Limb (tissue), 2 donors: ENCODE data around the gene MSH3.
"Not testable (repeated sequence)": the region's sequence is repeated elsewhere in the genome, so short reads cannot be mapped to it uniquely, and the experiment has no call there.

Experiments
- DNase-seq, 2 donors: peaks; one replicate each; pipeline ENCODE4 v3.0.0-alpha.2; 2016; ENCODE audit errors: extremely low spot score in 2 of 2

The MSH3 gene

GRCh38 chr5:80852331-80853245 lies 198.1 kb downstream of the MSH3 start:
- DNase-seq = no peak

- no peak for DNase-seq
Observed at GRCh38 chr5:80853413-80853812, 199.0 kb downstream of the MSH3 start.

GRCh38 chr5:80854583-80854982 lies 200.1 kb downstream of the MSH3 start:
- DNase-seq = no peak

- DNase-seq = no peak
Observed at GRCh38 chr5:80860924-80861613, 206.6 kb downstream of the MSH3 start.

GRCh38 chr5:80863708-80864107 lies 209.3 kb downstream of the MSH3 start:
- DNase-seq = no peak

GRCh38 chr5:80864109-80864508 lies 209.7 kb downstream of the MSH3 start:
- DNase-seq = no peak

GRCh38 chr5:80864706-80865435 lies 210.4 kb downstream of the MSH3 start:
- no peak for DNase-seq

- DNase-seq = no peak
Observed at GRCh38 chr5:80865551-80865950, 211.1 kb downstream of the MSH3 start.

GRCh38 chr5:80866371-80866770 lies 211.9 kb downstream of the MSH3 start:
- no peak for DNase-seq

GRCh38 chr5:80867233-80867632 lies 212.8 kb downstream of the MSH3 start:
- DNase-seq = no peak

GRCh38 chr5:80870442-80870841 lies 216.0 kb downstream of the MSH3 start:
- no peak for DNase-seq

- no peak for DNase-seq
Observed at GRCh38 chr5:80871541-80871961, 217.1 kb downstream of the MSH3 start.

GRCh38 chr5:80874162-80874561 lies 219.7 kb downstream of the MSH3 start:
- DNase-seq = no peak

- no peak for DNase-seq
Observed at GRCh38 chr5:80877592-80877991, 223.1 kb downstream of the MSH3 start.

GRCh38 chr5:80881726-80882125 lies 227.3 kb downstream of the MSH3 start:
- DNase-seq = no peak

GRCh38 chr5:80883390-80883789 lies 228.9 kb downstream of the MSH3 start:
- DNase-seq = not testable (repeated sequence)

- no peak for DNase-seq
Observed at GRCh38 chr5:80884086-80884813, 229.8 kb downstream of the MSH3 start.

GRCh38 chr5:80884929-80885328 lies 230.5 kb downstream of the MSH3 start:
- DNase-seq = no peak

- no peak for DNase-seq
Observed at GRCh38 chr5:80885396-80886000, 231.0 kb downstream of the MSH3 start.

GRCh38 chr5:80894083-80894482 lies 239.6 kb downstream of the MSH3 start:
- DNase-seq = no peak

- no peak for DNase-seq
Observed at GRCh38 chr5:80895523-80895922, 241.1 kb downstream of the MSH3 start.
